ENCODE measurements around the gene PTPRJ.

DNA sequence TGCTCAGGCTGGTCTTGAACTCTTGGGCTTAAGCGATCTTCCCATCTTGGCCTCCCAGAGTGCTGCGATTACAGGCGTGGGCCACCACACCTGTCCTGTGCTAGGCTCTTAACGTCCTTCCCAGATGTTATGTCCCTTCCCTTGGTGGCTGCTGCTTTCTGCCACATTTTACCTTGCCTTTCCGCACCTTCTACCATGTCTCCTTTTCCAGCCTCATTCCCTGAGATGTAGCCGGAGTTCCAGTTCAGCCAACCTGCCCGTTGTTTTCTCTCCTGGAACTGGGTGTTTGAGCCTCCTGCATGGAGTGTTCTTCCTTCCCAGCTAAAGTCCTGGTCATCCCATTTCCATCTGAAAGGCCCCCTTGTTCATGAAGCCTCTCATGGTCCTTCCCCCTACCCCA, 95.3 kb downstream of the PTPRJ start:
- TF ChIP-seq, protein P1, sequence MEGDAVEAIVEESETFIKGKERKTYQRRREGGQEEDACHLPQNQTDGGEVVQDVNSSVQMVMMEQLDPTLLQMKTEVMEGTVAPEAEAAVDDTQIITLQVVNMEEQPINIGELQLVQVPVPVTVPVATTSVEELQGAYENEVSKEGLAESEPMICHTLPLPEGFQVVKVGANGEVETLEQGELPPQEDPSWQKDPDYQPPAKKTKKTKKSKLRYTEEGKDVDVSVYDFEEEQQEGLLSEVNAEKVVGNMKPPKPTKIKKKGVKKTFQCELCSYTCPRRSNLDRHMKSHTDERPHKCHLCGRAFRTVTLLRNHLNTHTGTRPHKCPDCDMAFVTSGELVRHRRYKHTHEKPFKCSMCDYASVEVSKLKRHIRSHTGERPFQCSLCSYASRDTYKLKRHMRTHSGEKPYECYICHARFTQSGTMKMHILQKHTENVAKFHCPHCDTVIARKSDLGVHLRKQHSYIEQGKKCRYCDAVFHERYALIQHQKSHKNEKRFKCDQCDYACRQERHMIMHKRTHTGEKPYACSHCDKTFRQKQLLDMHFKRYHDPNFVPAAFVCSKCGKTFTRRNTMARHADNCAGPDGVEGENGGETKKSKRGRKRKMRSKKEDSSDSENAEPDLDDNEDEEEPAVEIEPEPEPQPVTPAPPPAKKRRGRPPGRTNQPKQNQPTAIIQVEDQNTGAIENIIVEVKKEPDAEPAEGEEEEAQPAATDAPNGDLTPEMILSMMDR (optimal IDR thresholded peaks at IDR 0.05 in 1 of 3, IDR thresholded peaks at IDR 0.05 in 1 of 3, conservative IDR thresholded peaks at IDR 0.05 in 1 of 3; ENCODE audit: extremely low read depth in 1 of 3, insufficient read depth in 2 of 3, low read length in 3 of 3) = no peak
- no peak for TF ChIP-seq EZH2 (IDR thresholded peaks at IDR 0.05; ENCODE audit: low read length)
